Rectal smooth muscle tissue (tissue), 1 donor: ENCODE measurements around the gene IGFBP1.

Experiments
- H3K27ac ChIP-seq: one replicate; pipeline ENCODE4 v1.7.0; 2013; ENCODE audit warnings: low read depth, low read length, inconsistent platforms
- H3K27me3 ChIP-seq: one replicate; pipeline ENCODE4 v1.7.0; 2013; ENCODE audit warnings: low read length; ENCODE audit not compliant: control insufficient read depth, insufficient read depth
- H3K36me3 ChIP-seq: one replicate; pipeline ENCODE4 v1.7.0; 2013; ENCODE audit warnings: low read length; ENCODE audit not compliant: control insufficient read depth, insufficient read depth
- H3K4me1 ChIP-seq: one replicate; pipeline ENCODE4 v1.7.0; 2013; ENCODE audit warnings: low read length; ENCODE audit not compliant: control insufficient read depth, insufficient read depth
- H3K4me3 ChIP-seq: one replicate; pipeline ENCODE4 v1.7.0; 2013; ENCODE audit warnings: low read length
- H3K9ac ChIP-seq: one replicate; pipeline ENCODE4 v1.7.0; 2013; ENCODE audit warnings: low read length

Gene IGFBP1

GRCh38 chr7:45918556-45918955 is 30.3 kb downstream of the IGFBP1 start:
- Histone ChIP-seq H3K36me3 (no peaks in the 10 kb centered on the region), H3K4me1 (peaks cover 3% of the 10 kb centered on the region), H3K27ac (no peak overlapping the region), H3K4me3 (no peak overlapping the region), H3K9ac (no peak overlapping the region), H3K27me3 (peaks cover 2% of the 10 kb centered on the region)

DNA sequence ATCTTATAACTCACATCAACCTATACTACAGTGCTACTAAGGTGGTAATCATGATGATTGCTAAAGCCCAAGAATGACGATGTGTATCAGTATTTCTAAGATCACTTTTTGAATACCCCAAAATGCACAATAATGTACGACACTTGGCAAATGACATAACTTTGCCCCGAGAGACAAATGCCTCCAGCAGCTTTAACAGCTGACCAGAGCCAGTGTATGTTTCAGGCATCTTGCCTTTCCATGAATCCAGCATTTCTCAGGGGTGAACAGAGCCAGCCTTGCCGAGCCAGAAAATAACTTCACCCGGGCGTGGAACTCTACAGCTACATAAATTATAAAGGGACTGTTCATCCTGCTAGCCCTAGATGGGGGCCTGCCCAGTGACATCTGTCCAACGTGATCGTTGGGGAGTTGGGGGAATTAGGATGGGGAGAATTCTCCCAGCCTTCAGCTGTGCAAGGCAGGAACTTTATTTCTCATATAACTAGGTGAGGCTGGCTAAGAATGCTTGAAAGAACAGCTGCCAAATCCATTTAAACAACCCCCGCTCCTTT is 31.0 kb downstream of the IGFBP1 start:
- Histone ChIP-seq H3K36me3 (no peaks in the 10 kb centered on the region), H3K9ac (no peak overlapping the region), H3K4me1 (peaks cover 3% of the 10 kb centered on the region), H3K4me3 (peak overlapping the region; percentile 35), H3K27me3 (peaks cover 2% of the 10 kb centered on the region), H3K27ac (no peak overlapping the region)

GRCh38 chr7:45919993-45920459 is 31.7 kb downstream of the IGFBP1 start:
- Histone ChIP-seq H3K27ac (no peak overlapping the region), H3K4me3 (peak overlapping the region; percentile 56), H3K27me3 (peaks cover 2% of the 10 kb centered on the region), H3K9ac (no peak overlapping the region), H3K4me1 (peaks cover 3% of the 10 kb centered on the region), H3K36me3 (no peaks in the 10 kb centered on the region)

GRCh38 chr7:45920502-45921380 is 32.5 kb downstream of the IGFBP1 start, which contains the start of gene IGFBP3:
Gene IGFBP3, minus strand, starts transcription at chr7:45921272. Its CDS starts 132 bp downstream, at chr7:45921140.
- no peaks in the 10 kb centered on the region for H3K36me3 ChIP-seq
- peak within 1 kb of the TSS; percentile 56 for H3K4me3 ChIP-seq
- H3K27ac ChIP-seq: peak within 1 kb of the TSS; percentile 37
- peaks cover 2% of the 10 kb centered on the region for H3K27me3 ChIP-seq
- H3K9ac ChIP-seq: no peak within 1 kb of the TSS
- H3K4me1 ChIP-seq: peaks cover 3% of the 10 kb centered on the region

DNA sequence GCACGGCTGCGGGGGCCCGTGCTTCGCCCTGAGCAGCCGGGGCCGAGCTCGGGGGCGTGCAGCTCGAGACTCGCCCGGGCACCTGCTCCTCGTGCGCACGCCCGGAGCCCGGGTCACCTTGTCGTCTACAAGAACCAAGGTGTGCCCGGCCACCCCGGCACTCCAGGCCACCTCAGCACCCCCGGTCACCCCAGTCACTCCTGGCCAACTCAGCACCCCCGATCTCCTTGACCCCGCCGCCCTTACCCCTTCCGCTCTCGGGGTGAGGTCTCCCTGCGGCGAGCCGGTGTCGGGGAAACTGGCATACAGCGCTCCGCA is 33.1 kb downstream of the IGFBP1 start:
- H3K27ac ChIP-seq: peak overlapping the region; percentile 37
- H3K4me1 ChIP-seq: peaks cover 3% of the 10 kb centered on the region
- peaks cover 2% of the 10 kb centered on the region for H3K27me3 ChIP-seq
- H3K9ac ChIP-seq: no peak overlapping the region
- H3K36me3 ChIP-seq: no peaks in the 10 kb centered on the region
- peak overlapping the region; percentile 41 for H3K4me3 ChIP-seq

DNA sequence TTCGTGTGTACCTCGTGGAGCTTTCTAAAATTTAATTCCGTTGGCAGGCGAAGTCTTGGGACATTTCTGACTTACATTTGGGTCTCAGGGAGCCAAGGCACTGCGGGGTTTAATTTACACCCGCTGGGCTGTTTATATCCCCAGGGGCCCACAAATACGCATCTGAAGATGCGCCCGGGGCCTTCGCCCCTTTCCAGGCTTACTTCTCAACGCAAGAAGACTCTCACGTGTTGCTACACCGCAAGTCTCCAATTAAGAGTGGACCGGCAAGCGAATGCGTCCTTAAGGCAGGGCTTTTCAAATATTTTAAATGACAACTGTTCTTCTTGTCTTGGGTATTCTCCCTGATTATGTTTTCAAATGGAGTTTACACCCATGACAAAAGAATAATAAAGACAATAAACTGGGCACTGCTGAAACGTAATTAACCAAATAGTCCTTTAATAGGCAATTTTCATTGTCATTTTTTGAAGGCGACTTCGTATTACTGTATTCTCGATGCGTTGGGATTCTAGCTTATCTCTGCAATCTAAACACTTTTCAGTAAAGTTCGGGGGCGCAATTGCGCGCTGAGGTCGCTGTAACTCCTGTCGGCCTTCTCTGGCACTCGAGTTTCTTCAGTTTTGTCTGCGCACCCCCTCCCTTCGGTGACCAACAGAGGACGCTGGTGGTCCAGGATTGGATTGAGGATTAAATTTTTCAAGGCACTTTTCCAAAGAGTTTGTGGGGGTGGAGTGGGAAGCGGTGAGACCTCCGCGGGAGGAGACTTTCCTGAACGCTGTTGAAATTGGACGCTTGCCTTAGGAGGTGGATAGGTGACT is 33.6 kb downstream of the IGFBP1 start:
- Histone ChIP-seq H3K27ac (no peak overlapping the region), H3K27me3 (peaks cover 2% of the 10 kb centered on the region), H3K4me1 (peaks cover 3% of the 10 kb centered on the region), H3K4me3 (peak overlapping the region; percentile 41), H3K9ac (no peak overlapping the region), H3K36me3 (no peaks in the 10 kb centered on the region)

DNA sequence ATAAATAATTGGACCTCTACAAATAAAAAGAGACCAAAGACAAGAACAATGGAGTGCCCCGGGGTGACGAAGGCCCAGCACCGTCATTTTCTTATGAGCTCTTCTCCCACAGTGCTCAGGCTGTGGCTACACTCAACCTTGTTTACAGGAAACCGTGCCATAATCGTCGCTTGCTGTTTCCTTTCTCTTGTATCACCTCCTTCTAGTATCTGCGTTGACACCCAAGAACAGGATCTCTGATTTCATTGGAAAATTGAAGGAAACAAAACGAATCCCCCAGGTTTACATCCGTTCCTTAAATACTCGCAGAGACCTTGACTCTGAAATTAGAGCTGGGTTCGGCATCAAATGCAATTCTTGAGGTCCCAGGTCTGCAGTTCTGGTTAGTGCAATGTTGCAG is 34.5 kb downstream of the IGFBP1 start:
- Histone ChIP-seq H3K9ac (no peak overlapping the region), H3K27me3 (peaks cover 2% of the 10 kb centered on the region), H3K27ac (no peak overlapping the region), H3K36me3 (no peaks in the 10 kb centered on the region), H3K4me1 (peaks cover 3% of the 10 kb centered on the region), H3K4me3 (peak overlapping the region; percentile 14)

GRCh38 chr7:45923290-45923689 is 35.0 kb downstream of the IGFBP1 start:
- Histone ChIP-seq H3K36me3 (no peaks in the 10 kb centered on the region), H3K4me3 (no peak overlapping the region), H3K4me1 (peaks cover 3% of the 10 kb centered on the region), H3K27me3 (peaks cover 2% of the 10 kb centered on the region), H3K27ac (no peak overlapping the region), H3K9ac (no peak overlapping the region)

DNA sequence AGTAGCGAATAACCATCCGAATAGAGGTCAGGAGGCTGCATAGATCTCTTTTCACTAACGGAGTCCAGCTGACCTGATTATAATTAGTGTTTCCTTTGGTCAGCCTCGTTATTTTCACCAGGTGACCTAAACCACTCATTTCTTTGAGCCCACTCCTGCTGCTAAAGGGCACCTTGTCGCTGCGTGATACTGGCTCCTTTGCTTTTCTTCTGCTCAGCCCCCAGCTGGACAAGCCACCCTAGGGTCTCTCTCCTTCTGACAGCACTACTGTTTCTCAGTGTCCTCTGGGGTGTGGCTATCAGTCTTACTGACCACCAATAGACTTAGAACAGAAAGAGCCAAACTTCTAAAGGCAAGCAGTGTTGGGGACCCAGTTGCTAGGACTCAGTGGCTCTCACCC is 35.5 kb downstream of the IGFBP1 start:
- Histone ChIP-seq H3K27ac (no peak overlapping the region), H3K27me3 (peaks cover 2% of the 10 kb centered on the region)

DNA sequence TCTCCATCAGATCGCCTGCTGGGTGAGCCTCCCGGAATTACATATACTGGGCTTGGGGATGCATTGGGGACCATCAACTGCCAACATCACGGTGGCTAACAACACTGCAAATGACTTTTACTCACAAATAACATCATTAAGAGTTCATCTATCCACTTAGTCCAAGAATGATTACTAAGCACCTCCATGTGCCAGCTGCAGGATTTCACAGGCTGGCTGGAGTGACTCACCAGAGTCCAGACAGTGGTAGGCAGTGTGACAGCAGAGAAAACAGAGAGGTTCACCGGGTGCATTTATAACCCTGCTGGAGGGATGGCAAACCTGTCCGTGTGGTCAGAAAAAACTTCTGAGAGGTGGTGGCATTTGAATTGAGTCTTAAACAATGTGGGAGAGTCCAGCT is 36.0 kb downstream of the IGFBP1 start:
- Histone ChIP-seq H3K27ac (no peak overlapping the region), H3K9ac (no peak overlapping the region), H3K4me3 (no peak overlapping the region), H3K27me3 (peaks cover 2% of the 10 kb centered on the region), H3K4me1 (peaks cover 3% of the 10 kb centered on the region), H3K36me3 (no peaks in the 10 kb centered on the region)

More for the DNA sequence above, 35.5 kb downstream of the IGFBP1 start:
- H3K36me3 ChIP-seq: no peaks in the 10 kb centered on the region
- peaks cover 3% of the 10 kb centered on the region for H3K4me1 ChIP-seq
- no peak overlapping the region for H3K4me3 ChIP-seq
- H3K9ac ChIP-seq: no peak overlapping the region

DNA sequence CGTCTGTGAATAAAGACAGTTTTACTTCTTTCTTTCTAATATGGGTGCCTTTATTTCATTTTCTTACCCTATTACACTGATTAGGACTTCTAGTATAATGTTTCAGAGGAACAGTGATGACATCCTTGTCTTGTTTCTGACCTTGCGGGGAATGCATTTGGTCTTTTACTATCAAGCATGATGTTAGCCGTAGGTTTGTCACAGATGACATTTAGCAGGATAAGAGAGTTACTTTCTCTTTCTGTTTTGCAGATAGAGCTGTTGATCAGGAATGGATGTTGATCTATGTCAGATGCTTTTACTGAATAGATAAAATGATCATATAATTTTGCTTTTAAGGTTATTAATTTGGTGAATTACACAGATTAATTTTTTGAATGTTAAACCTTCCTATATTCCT is 39.4 kb downstream of the IGFBP1 start:
- Histone ChIP-seq H3K36me3 (no peaks in the 10 kb centered on the region), H3K27ac (no peak overlapping the region), H3K4me3 (no peak overlapping the region), H3K27me3 (no peaks in the 10 kb centered on the region), H3K4me1 (no peaks in the 10 kb centered on the region), H3K9ac (no peak overlapping the region)

- no peak overlapping the region for H3K27ac ChIP-seq
- H3K36me3 ChIP-seq: no peaks in the 10 kb centered on the region
- H3K27me3 ChIP-seq: no peaks in the 10 kb centered on the region
- H3K4me3 ChIP-seq: no peak overlapping the region
- H3K9ac ChIP-seq: no peak overlapping the region
- H3K4me1 ChIP-seq: no peaks in the 10 kb centered on the region
Measured at GRCh38 chr7:45930967-45931366, 42.7 kb downstream of the IGFBP1 start.
